GOT3 (cell line): ENCODE results near the gene FAM83F.

Source experiments
- DNase-seq: peaks from one replicate; lab custom pipeline; 2025; ENCODE audit warnings: mixed read lengths; lab: John Stamatoyannopoulos, UW

FAM83F gene

GRCh38 chr22:40036126-40036525, 41.4 kb downstream of the FAM83F start:
- DNase-seq, result no peak

- DNase-seq, result no peak
Observed at GRCh38 chr22:40036591-40037225, 42.0 kb downstream of the FAM83F start.

- no peak for DNase-seq
Observed at GRCh38 chr22:40037320-40037719, 42.6 kb downstream of the FAM83F start.

- DNase-seq, result no peak
Observed at GRCh38 chr22:40039482-40040115, 44.8 kb downstream of the FAM83F start.

GRCh38 chr22:40040927-40041326, 46.2 kb downstream of the FAM83F start:
- no peak for DNase-seq

GRCh38 chr22:40041366-40042137, 46.8 kb downstream of the FAM83F start:
- no peak for DNase-seq

- DNase-seq, result no peak
Observed at GRCh38 chr22:40042312-40042711, 47.6 kb downstream of the FAM83F start.

- no peak for DNase-seq
Observed at GRCh38 chr22:40043081-40043480, 48.3 kb downstream of the FAM83F start.

GRCh38 chr22:40043793-40044101, 49.0 kb downstream of the FAM83F start:
- no peak for DNase-seq

GRCh38 chr22:40044102-40044869, 49.5 kb downstream of the FAM83F start:
- DNase-seq, result peak; percentile 91

- no peak for DNase-seq
Observed at GRCh38 chr22:40044870-40045834, 50.4 kb downstream of the FAM83F start.

- DNase-seq, result no peak
Observed at GRCh38 chr22:40046126-40046525, 51.4 kb downstream of the FAM83F start.

GRCh38 chr22:40050258-40050657, 55.5 kb downstream of the FAM83F start:
- DNase-seq, result no peak

GRCh38 chr22:40051322-40051721, 56.6 kb downstream of the FAM83F start:
- no peak for DNase-seq

GRCh38 chr22:40053460-40053859, 58.7 kb downstream of the FAM83F start:
- DNase-seq, result no peak

GRCh38 chr22:40054486-40054885, 59.7 kb downstream of the FAM83F start:
- no peak for DNase-seq

- no peak for DNase-seq
Observed at GRCh38 chr22:40055143-40055883, 60.6 kb downstream of the FAM83F start.

GRCh38 chr22:40056154-40056553, 61.4 kb downstream of the FAM83F start:
- DNase-seq, result no peak

- no peak for DNase-seq
Observed at GRCh38 chr22:40056559-40056958, 61.8 kb downstream of the FAM83F start.

GRCh38 chr22:40057652-40058051, 62.9 kb downstream of the FAM83F start:
- DNase-seq, result no peak

- no peak for DNase-seq
Observed at GRCh38 chr22:40058265-40058664, 63.5 kb downstream of the FAM83F start.
